ENCODE results near the gene ASB10. TPM values are rescaled to one million over a fixed set of nuclear protein-coding genes. Genes with fewer than 3 reads are reported as not detected.

Gene ASB10
- total and polyA plus RNA-seq, 2 of the 4 experiments (the other 2 are of a cell fraction), result not detected

DNA sequence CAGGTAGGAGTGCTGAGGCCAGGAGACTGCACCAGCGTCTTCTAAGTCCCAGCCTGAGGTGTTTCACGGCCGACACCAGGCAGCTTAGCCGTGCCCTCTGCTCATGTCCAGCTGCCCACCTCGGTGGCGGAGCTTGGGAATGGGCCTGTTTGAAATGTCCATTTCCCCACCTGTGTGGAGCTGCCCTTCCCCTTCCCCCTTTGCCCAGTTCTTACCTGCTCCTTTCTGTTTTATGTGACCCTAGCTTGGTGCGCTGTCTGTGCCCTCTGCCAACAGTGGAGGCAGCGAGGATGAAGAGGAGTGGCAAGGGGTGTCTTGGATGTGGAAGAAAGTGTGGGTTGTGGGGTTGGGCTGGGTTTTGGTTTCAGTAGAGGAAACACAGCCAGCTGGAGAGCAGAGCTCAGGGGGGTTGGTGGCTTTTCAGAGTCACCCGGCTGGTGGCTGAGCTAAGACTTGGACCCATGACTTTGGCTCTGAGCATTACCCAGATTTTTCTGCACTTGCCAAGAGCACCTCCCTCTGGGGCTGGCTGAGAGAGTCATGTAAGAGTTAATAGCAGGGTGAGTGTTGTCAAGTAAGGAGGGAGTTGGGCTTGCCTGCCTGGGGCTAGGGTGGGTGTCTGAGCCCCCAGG lies 57.0 kb downstream of the ASB10 start:
- no peaks in the 10 kb centered on the region for H3K9me3 ChIP-seq (ENCODE audit: control insufficient read depth, insufficient read depth, low read length)
- H2AK9ac ChIP-seq (replicated peaks; ENCODE audit: low read depth, low read length, poor library complexity), result no peak overlapping the region
- no peak for ATAC-seq (ENCODE audit: low read depth)
- no peak overlapping the region for H3K14ac ChIP-seq (replicated peaks; ENCODE audit: low read depth, low read length)
- no peak overlapping the region for H3K23ac ChIP-seq (ENCODE audit: low read depth, low read length)
- no peak overlapping the region for H3K27ac ChIP-seq (ENCODE audit: insufficient read depth, low read length)
- DNase-seq, result no peak
- no peak overlapping the region for H4K8ac ChIP-seq (ENCODE audit: low read depth in 2 of 2, low read length in 2 of 2)
- intact Hi-C loops (cut with micrococcal nuclease), result no loop called here
- H2BK20ac ChIP-seq (ENCODE audit: low read depth, low read length), result no peak overlapping the region
- no peak overlapping the region for H3K4me2 ChIP-seq (ENCODE audit: low read depth, low read length)
- H3K18ac ChIP-seq (ENCODE audit: low read depth, low read length), result no peak overlapping the region
- dilution Hi-C loops (cut with HindIII; ENCODE audit: low sequenced_read_pairs, unreplicated experiment), result no loop called here
- peaks cover 0 to 17% of the 10 kb centered on the region in 2 experiments; a peak in 3 of 4 replicates for H3K79me1 ChIP-seq (ENCODE audit: low read depth in 1 of 2, low read length in 2 of 2)
- H4K5ac ChIP-seq (ENCODE audit: low read depth, low read length), result no peak overlapping the region
- no peak overlapping the region for H4K91ac ChIP-seq (ENCODE audit: insufficient read depth, low read depth, low read length)
- H3K9ac ChIP-seq (ENCODE audit: low read depth, low read length), result no peak overlapping the region
- H2AK5ac ChIP-seq (ENCODE audit: low read depth, low read length), result no peak overlapping the region
- TF ChIP-seq RAD21 (IDR thresholded peaks at IDR 0.05; ENCODE audit: low read length), result no peak
- TF ChIP-seq MAZ (IDR thresholded peaks at IDR 0.05; ENCODE audit: borderline replicate concordance, low read depth, low read length), result no peak
- TF ChIP-seq CEBPB (IDR thresholded peaks at IDR 0.05; ENCODE audit: low read depth, low read length), result no peak
- TF ChIP-seq RFX5 (IDR thresholded peaks at IDR 0.05; ENCODE audit: low read depth, low read length), result no peak
- H2AFZ ChIP-seq (replicated peaks; ENCODE audit: low read length, poor library complexity), result no peak overlapping the region
- no peak overlapping the region for H2BK15ac ChIP-seq (ENCODE audit: low read depth, low read length)
- WGBS, 2 experiments (ENCODE audit: extremely low coverage in 2 of 2, insufficient read length in 1 of 2), result 97% methylated on average over 5 of the region's 9 CpGs; no CpG with 5 or more reads in 1 of the 2 experiments
- H4K20me1 ChIP-seq (ENCODE audit: insufficient read depth, low read length), result peaks cover 20% of the 10 kb centered on the region
- no peak overlapping the region for H3K56ac ChIP-seq (ENCODE audit: extremely low read depth, insufficient read depth, low read length)
- H3K4me3 ChIP-seq (ENCODE audit: insufficient read depth, low read depth, low read length), result no peak overlapping the region
- H2BK120ac ChIP-seq (ENCODE audit: low read depth, low read length), result no peak overlapping the region
- peaks cover 75% of the 10 kb centered on the region for H3K36me3 ChIP-seq (ENCODE audit: control insufficient read depth, insufficient read depth, low read length)
- BruUV-seq (replicated peaks), result no TSS peak
- POLR2A ChIA-PET (ENCODE audit: unreplicated experiment), result no interaction called here
- CTCF ChIA-PET, result no interaction called here
- H2BK5ac ChIP-seq (ENCODE audit: low read depth, low read length, poor library complexity, severe bottlenecking), result no peak overlapping the region
- no peaks in the 10 kb centered on the region for H3K9me1 ChIP-seq (ENCODE audit: insufficient read depth, low read length)
- H3K4me1 ChIP-seq (ENCODE audit: control insufficient read depth, insufficient read depth, low read length), result no peaks in the 10 kb centered on the region
- H3K27me3 ChIP-seq (ENCODE audit: control insufficient read depth, insufficient read depth, low read length), result no peaks in the 10 kb centered on the region
- H3K4ac ChIP-seq (ENCODE audit: low read depth, low read length), result no peak overlapping the region
- in situ Hi-C loops (cut with MboI; ENCODE audit: low sequenced_read_pairs), result loop anchor here (5.0 to 10.0 kb wide), 2 partner anchors 42 to 175 kb away; no protein-coding TSS in a partner anchor

Measured in IMR-90 (cell line).